ENCODE results near the gene GAREM1. TPM values are rescaled to one million over a fixed set of nuclear protein-coding genes. Genes with fewer than 3 reads are reported as not detected.

The GAREM1 gene
- total and polyA plus RNA-seq, 4 donors: 1.5 to 7.5 (median 2.0) TPM

DNA sequence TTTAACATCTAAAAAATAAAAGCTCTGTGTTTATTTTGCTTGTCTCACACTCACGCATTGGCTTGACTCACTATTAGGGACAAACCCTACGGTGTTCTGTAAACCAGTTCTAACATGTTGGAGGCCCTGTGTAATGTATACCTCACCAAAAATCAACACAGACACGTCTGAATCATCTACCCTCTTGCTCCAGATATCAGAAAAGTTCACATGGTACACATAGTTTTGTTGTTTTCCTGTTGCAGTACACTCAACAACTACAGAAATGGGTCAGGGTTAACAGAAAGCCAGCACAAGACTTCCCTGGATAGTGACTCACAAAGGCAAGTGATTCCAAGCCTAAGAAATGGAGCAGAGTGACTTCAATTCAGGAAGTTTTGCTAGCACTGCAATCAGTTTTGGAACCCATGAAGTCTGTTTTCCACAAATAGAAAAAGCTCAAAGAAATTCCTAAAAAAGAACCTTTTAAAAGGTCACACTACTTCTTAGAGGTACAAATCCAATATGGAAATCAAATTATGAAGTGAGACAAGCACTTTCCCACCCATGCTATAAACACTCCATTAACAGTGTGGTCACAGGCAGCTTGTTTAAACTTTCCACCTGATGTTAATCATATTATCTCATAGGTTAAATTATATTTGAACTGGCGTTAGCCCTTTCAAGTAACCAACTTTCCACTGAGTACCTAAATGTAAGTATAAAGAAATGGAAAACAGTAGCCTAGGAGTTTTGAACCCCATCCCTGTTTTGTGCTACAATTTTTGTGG is 87.4 kb downstream of the GAREM1 start:
- Histone ChIP-seq H3K27me3 (ENCODE audit: control insufficient read depth in 4 of 4, insufficient read depth in 4 of 4, low read length in 3 of 4) (no peaks in the 10 kb centered on the region), H3K9me3 (ENCODE audit: control insufficient read depth in 4 of 4, low read length in 3 of 4) (no peaks in the 10 kb centered on the region), H3K4me1 (ENCODE audit: control insufficient read depth in 4 of 4, insufficient read depth in 4 of 4, low read length in 3 of 4) (peaks cover 4 to 12% (median 7%) of the 10 kb centered on the region in 4 donors), H3K9ac (ENCODE audit: low read depth in 1 of 2, low read length in 2 of 2) (no peak overlapping the region), H3K27ac (ENCODE audit: low read depth in 1 of 2, low read length in 2 of 2) (no peak overlapping the region), H3K4me3 (ENCODE audit: low read depth in 1 of 3, low read length in 3 of 3) (no peak overlapping the region), H3K36me3 (ENCODE audit: control insufficient read depth in 4 of 4, insufficient read depth in 3 of 4, low read depth in 1 of 4, low read length in 3 of 4) (no peaks in the 10 kb centered on the region)
- TF ChIP-seq RAD21 (IDR thresholded peaks at IDR 0.05) (peak in 1 of 2 donors; percentile 11), TAF1 (conservative IDR thresholded peaks at IDR 0.05) (no peak), GABPA (IDR thresholded peaks at IDR 0.05 in 1 of 2, conservative IDR thresholded peaks at IDR 0.05 in 1 of 2) (no peak), FOXA2 (IDR thresholded peaks at IDR 0.05) (no peak), JUND (IDR thresholded peaks at IDR 0.05) (peak in 1 of 2 donors; percentile 40), REST (IDR thresholded peaks at IDR 0.05) (no peak), NR2F2 (IDR thresholded peaks at IDR 0.05) (peak; percentile 18), RXRA (IDR thresholded peaks at IDR 0.05) (peak in 1 of 2 donors; percentile 34), HNF4A (conservative IDR thresholded peaks at IDR 0.05) (no peak)
- TF ChIP-seq, protein P1, sequence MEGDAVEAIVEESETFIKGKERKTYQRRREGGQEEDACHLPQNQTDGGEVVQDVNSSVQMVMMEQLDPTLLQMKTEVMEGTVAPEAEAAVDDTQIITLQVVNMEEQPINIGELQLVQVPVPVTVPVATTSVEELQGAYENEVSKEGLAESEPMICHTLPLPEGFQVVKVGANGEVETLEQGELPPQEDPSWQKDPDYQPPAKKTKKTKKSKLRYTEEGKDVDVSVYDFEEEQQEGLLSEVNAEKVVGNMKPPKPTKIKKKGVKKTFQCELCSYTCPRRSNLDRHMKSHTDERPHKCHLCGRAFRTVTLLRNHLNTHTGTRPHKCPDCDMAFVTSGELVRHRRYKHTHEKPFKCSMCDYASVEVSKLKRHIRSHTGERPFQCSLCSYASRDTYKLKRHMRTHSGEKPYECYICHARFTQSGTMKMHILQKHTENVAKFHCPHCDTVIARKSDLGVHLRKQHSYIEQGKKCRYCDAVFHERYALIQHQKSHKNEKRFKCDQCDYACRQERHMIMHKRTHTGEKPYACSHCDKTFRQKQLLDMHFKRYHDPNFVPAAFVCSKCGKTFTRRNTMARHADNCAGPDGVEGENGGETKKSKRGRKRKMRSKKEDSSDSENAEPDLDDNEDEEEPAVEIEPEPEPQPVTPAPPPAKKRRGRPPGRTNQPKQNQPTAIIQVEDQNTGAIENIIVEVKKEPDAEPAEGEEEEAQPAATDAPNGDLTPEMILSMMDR (IDR thresholded peaks at IDR 0.05; ENCODE audit: low read depth, low read length, missing input control): no peak
- 62% methylated on average over 4 of the region's 4 CpGs for WGBS
- DNase-seq (ENCODE audit: low spot score): no peak

- H3K4me3 ChIP-seq (ENCODE audit: low read depth in 1 of 3, low read length in 3 of 3): no peak overlapping the region
- no peaks in the 10 kb centered on the region for H3K27me3 ChIP-seq (ENCODE audit: control insufficient read depth in 4 of 4, insufficient read depth in 4 of 4, low read length in 3 of 4)
- H3K36me3 ChIP-seq (ENCODE audit: control insufficient read depth in 4 of 4, insufficient read depth in 3 of 4, low read depth in 1 of 4, low read length in 3 of 4): no peaks in the 10 kb centered on the region
- WGBS: 96% methylated on average over 2 of the region's 2 CpGs
- no peak overlapping the region for H3K9ac ChIP-seq (ENCODE audit: low read depth in 1 of 2, low read length in 2 of 2)
- TF ChIP-seq FOXA2 (IDR thresholded peaks at IDR 0.05) (no peak), JUND (IDR thresholded peaks at IDR 0.05) (no peak), RAD21 (IDR thresholded peaks at IDR 0.05) (no peak), RXRA (IDR thresholded peaks at IDR 0.05) (no peak), ATF3 (IDR thresholded peaks at IDR 0.05) (no peak), NR2F2 (IDR thresholded peaks at IDR 0.05) (no peak), EGR1 (IDR thresholded peaks at IDR 0.05; ENCODE audit: low read depth in 2 of 2) (no peak), HNF4A (conservative IDR thresholded peaks at IDR 0.05) (no peak)
- H3K27ac ChIP-seq (ENCODE audit: low read depth in 1 of 2, low read length in 2 of 2): no peak overlapping the region
- H3K4me1 ChIP-seq (ENCODE audit: control insufficient read depth in 4 of 4, insufficient read depth in 4 of 4, low read length in 3 of 4): peaks cover 4 to 18% (median 11%) of the 10 kb centered on the region in 4 donors
- DNase-seq (ENCODE audit: low spot score): no peak
- no peaks in the 10 kb centered on the region for H3K9me3 ChIP-seq (ENCODE audit: control insufficient read depth in 4 of 4, low read length in 3 of 4)
These were observed 88.9 kb downstream of the GAREM1 start for GRCh38 chr18:32381761-32382160.
